ENCODE data around the gene MGRN1. TPM values are rescaled to one million over a fixed set of nuclear protein-coding genes. Genes with fewer than 3 reads are reported as not detected.

Gene MGRN1
- total and polyA plus RNA-seq, 2 experiments from 2014 or later, result 29.2 to 30.8 TPM

DNA sequence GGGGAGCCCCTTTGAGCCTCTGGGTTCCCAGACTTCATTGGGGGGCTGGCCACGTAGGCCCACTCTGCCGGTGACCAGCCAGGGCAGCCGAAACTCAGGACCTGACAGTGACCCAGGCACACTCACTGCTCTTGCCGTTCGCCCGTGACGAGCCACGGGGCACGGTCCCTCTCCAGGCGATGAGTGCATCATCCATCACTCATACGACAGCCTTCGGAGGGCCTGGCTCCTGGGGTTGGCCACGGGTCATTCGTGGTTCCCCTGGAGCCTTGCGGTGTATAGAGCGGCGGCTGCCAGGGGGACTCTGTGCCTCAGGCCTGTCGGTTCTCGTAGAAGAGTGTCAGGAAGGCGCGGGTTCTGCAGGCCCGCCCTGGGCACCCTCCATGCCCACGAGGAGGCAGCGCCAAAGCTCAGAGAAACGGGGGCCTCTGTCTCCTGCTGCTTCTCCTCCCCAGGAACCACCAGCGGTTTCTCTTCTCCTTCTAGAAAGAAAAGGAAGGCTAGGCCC lies 57.5 kb downstream of the MGRN1 start:
- Histone ChIP-seq H3K36me3 (replicated peaks; ENCODE audit: insufficient read depth, low read depth) (no peaks in the 10 kb centered on the region), H3K9me3 (ENCODE audit: low read depth) (no peaks in the 10 kb centered on the region), H3K9me2 (replicated peaks; ENCODE audit: insufficient read depth) (no peaks in the 10 kb centered on the region), H3K79me2 (no peaks in the 10 kb centered on the region), H2AFZ (no peak overlapping the region), H4K20me1 (ENCODE audit: insufficient read depth, poor library complexity, severe bottlenecking) (no peaks in the 10 kb centered on the region), H3K4me3 (no peak overlapping the region), H3K4me2 (no peak overlapping the region), H3K27ac (no peak overlapping the region), H3K4me1 (ENCODE audit: insufficient read depth) (no peaks in the 10 kb centered on the region), H3K27me3 (no peaks in the 10 kb centered on the region)
- 94% methylated on average over 26 of the region's 26 CpGs for WGBS (ENCODE audit: low lambda C conversion rate, missing lambda C conversion rate)
- DNase-seq (ENCODE audit: low spot score), result no peak
- TF ChIP-seq, protein P1, sequence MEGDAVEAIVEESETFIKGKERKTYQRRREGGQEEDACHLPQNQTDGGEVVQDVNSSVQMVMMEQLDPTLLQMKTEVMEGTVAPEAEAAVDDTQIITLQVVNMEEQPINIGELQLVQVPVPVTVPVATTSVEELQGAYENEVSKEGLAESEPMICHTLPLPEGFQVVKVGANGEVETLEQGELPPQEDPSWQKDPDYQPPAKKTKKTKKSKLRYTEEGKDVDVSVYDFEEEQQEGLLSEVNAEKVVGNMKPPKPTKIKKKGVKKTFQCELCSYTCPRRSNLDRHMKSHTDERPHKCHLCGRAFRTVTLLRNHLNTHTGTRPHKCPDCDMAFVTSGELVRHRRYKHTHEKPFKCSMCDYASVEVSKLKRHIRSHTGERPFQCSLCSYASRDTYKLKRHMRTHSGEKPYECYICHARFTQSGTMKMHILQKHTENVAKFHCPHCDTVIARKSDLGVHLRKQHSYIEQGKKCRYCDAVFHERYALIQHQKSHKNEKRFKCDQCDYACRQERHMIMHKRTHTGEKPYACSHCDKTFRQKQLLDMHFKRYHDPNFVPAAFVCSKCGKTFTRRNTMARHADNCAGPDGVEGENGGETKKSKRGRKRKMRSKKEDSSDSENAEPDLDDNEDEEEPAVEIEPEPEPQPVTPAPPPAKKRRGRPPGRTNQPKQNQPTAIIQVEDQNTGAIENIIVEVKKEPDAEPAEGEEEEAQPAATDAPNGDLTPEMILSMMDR (IDR thresholded peaks at IDR 0.05; ENCODE audit: poor library complexity), result no peak
- TF ChIP-seq EZH2phosphoT487 (IDR thresholded peaks at IDR 0.05; ENCODE audit: low read depth, severe bottlenecking, unreplicated experiment) (no peak), EZH2 (IDR thresholded peaks at IDR 0.05; ENCODE audit: borderline replicate concordance) (no peak)

DNA sequence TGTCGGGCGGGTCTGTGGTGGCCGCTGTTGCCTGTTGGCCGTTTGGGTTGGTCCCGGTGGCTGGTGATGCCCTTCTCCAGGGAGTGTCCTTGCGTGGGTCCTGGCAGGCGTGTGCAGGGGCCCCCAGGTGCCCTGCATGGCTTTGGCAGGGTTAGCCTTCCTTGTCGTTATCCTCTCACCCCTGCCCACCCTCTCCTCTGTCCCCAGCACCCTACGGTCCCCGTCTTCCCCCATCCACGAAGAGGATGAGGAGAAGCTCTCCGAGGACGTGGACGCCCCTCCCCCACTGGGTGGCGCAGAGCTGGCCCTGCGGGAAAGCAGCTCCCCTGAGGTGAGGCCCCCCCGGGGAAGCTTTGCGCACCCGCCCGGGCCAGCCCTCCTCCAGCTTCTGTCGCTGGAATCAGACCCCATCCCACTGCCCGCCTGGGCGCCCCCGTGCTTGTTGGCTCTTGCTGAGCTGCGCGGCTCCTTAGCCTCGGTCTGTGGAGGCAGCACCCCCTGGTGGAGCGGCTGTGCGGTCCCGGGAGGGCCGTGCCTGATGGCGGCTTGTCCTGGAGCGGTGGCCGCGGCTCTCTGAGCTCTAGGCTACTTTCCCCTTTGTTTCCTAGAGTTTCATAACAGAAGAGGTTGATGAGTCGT lies 58.1 kb downstream of the MGRN1 start:
- Histone ChIP-seq H3K4me1 (ENCODE audit: insufficient read depth) (no peaks in the 10 kb centered on the region), H3K79me2 (no peaks in the 10 kb centered on the region), H3K9me3 (ENCODE audit: low read depth) (no peaks in the 10 kb centered on the region), H3K27me3 (no peaks in the 10 kb centered on the region), H3K36me3 (replicated peaks; ENCODE audit: insufficient read depth, low read depth) (no peaks in the 10 kb centered on the region), H4K20me1 (ENCODE audit: insufficient read depth, poor library complexity, severe bottlenecking) (no peaks in the 10 kb centered on the region), H3K9me2 (replicated peaks; ENCODE audit: insufficient read depth) (no peaks in the 10 kb centered on the region), H3K27ac (no peak overlapping the region), H3K4me2 (no peak overlapping the region), H3K4me3 (no peak overlapping the region), H2AFZ (no peak overlapping the region)
- TF ChIP-seq EZH2 (IDR thresholded peaks at IDR 0.05; ENCODE audit: borderline replicate concordance), result no peak
- TF ChIP-seq, protein P1 (IDR thresholded peaks at IDR 0.05; ENCODE audit: poor library complexity), result peak; percentile 23
- no peak for DNase-seq (ENCODE audit: low spot score)
- WGBS (ENCODE audit: low lambda C conversion rate, missing lambda C conversion rate), result 92% methylated on average over 29 of the region's 36 CpGs

DNA sequence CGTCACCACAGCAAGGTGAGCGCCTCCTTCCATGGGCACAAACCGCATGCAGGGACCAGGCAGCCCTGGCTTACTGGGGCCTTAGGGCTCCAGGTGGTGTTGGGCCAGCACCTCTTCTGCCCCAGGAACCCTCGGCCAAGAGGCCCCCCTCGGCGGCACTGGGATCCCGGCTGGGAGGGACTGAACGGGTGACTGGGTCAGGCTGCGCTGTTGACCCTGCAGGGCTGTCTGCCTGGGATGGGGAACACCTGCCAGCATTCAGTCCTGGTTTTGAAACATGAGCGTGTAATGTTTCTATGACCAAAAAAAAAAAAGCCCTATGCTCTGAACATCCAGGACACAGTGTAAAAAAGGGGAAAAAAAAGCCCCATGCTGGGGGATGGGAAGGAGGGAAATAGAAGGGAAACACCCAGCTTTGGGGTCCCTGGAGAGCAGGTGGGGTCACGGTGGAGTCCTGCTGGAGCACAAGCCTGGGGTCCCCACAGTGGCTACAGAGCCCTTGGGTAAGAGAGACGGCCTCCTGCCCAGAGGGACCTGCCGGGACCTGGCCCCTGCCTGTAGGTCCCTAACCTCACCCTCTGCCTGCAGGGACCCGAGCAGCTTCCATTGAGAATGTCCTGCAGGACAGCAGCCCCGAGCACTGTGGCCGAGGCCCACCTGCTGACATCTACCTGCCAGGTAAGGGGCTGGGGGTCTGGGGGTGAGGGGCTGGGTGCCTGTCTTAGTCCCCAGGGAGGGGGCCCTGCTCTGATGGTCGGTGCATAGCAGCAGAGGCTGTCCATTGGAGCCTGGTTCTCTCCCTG lies 58.8 kb downstream of the MGRN1 start:
- Histone ChIP-seq H3K4me3 (no peak overlapping the region), H3K9me3 (ENCODE audit: low read depth) (no peaks in the 10 kb centered on the region), H3K4me2 (no peak overlapping the region), H2AFZ (no peak overlapping the region), H3K79me2 (no peaks in the 10 kb centered on the region), H3K27ac (no peak overlapping the region), H3K4me1 (ENCODE audit: insufficient read depth) (no peaks in the 10 kb centered on the region), H4K20me1 (ENCODE audit: insufficient read depth, poor library complexity, severe bottlenecking) (no peaks in the 10 kb centered on the region), H3K27me3 (no peaks in the 10 kb centered on the region), H3K9me2 (replicated peaks; ENCODE audit: insufficient read depth) (no peaks in the 10 kb centered on the region), H3K36me3 (replicated peaks; ENCODE audit: insufficient read depth, low read depth) (no peaks in the 10 kb centered on the region)
- TF ChIP-seq EZH2phosphoT487 (IDR thresholded peaks at IDR 0.05; ENCODE audit: low read depth, severe bottlenecking, unreplicated experiment), result no peak
- TF ChIP-seq, protein P1 (IDR thresholded peaks at IDR 0.05; ENCODE audit: poor library complexity), result no peak
- TF ChIP-seq EZH2 (IDR thresholded peaks at IDR 0.05; ENCODE audit: borderline replicate concordance), result no peak
- DNase-seq (ENCODE audit: low spot score), result no peak
- WGBS (ENCODE audit: low lambda C conversion rate, missing lambda C conversion rate), result 94% methylated on average over 17 of the region's 17 CpGs

All from hepatocyte (in vitro differentiated cells).